ENCODE data around the gene ALCAM.

ALCAM gene

DNA sequence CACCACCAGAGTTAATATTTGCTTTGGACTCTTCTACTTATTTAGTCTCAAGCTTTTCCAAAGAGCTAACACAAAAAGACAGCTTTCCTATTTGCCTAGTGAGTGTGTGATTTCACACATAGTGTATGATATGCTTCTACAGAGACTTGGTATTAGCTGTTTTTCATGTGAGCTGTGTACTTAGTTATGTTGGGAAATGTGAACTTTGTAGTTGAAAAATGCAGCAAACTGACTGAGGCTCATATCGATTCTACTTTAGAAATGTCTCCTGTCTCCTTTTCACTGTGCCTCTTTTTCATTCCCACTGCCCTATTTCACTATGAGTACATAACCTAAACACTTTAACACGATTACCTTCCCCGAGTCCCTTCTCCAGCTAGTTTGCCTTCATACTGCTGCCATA, 136.5 kb downstream of the ALCAM start:
- Histone ChIP-seq H3K9me3 (ENCODE audit: control insufficient read depth, low read length) (no peaks in the 10 kb centered on the region), H3K36me3 (ENCODE audit: control insufficient read depth, insufficient read depth, low read length) (no peaks in the 10 kb centered on the region), H3K4me1 (ENCODE audit: control insufficient read depth, insufficient read depth, low read length) (peaks cover 13% of the 10 kb centered on the region), H3K27me3 (ENCODE audit: control insufficient read depth, insufficient read depth, low read length, poor library complexity, severe bottlenecking) (no peaks in the 10 kb centered on the region), H3K27ac (ENCODE audit: insufficient read depth, low read depth, low read length, poor library complexity, severe bottlenecking) (no peak overlapping the region), H3K4me3 (ENCODE audit: insufficient read depth, low read depth, low read length) (no peak overlapping the region)
- 90 to 91% methylated on average over 3 of the region's 3 CpGs for WGBS, 2 experiments

DNA sequence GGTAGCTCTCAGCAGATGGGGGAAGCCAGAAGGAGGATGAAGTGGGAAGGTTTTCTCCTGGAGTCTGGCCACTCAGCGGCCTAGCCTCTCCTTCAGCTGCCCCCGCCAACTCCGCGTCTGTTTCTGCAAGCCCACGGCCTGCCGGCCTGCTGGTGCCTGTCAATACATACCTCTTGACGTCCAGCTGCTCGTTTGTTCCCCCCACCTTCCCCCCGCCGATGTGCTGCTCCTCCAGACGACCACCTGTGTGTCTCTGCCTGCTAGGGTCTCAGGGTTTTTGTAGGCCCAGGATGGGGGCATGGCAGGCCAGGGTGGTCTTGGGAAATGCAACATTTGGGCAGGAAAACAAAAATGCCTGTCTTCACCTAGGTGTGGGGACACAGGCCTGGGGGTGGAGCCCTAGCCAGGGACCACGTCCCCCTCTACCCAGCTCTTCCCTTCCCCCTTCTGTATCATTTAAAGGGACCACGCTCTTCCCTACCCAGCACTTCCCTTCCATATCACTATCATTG, 137.8 kb downstream of the ALCAM start:
- Histone ChIP-seq H3K9me3 (ENCODE audit: control insufficient read depth, low read length) (no peaks in the 10 kb centered on the region), H3K27me3 (ENCODE audit: control insufficient read depth, insufficient read depth, low read length, poor library complexity, severe bottlenecking) (no peaks in the 10 kb centered on the region), H3K36me3 (ENCODE audit: control insufficient read depth, insufficient read depth, low read length) (no peaks in the 10 kb centered on the region), H3K4me1 (ENCODE audit: control insufficient read depth, insufficient read depth, low read length) (peaks cover 13% of the 10 kb centered on the region), H3K27ac (ENCODE audit: insufficient read depth, low read depth, low read length, poor library complexity, severe bottlenecking) (no peak overlapping the region), H3K4me3 (ENCODE audit: insufficient read depth, low read depth, low read length) (no peak overlapping the region)
- 62 to 70% methylated on average over 13 of the region's 13 CpGs for WGBS, 2 experiments

DNA sequence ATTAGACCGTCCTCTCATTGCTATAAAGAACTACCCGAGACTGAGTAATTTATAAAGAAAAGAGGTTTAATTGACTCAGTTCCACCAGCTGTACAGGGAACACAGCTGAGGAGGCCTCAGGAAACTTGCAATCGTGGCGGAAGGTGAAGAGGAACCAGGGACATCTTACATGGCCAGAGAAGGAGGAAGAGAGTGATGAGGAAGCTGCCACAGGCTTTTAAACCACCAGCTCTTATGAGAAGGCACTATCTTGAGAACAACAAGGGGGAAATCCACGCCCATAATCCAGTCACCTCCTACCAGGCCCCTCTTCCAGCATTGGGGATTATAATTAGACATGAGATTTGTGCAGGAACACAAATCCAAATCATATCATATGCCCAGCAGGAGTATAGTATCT, 138.5 kb downstream of the ALCAM start:
- 84 to 85% methylated on average over 5 of the region's 5 CpGs for WGBS, 2 experiments

DNA sequence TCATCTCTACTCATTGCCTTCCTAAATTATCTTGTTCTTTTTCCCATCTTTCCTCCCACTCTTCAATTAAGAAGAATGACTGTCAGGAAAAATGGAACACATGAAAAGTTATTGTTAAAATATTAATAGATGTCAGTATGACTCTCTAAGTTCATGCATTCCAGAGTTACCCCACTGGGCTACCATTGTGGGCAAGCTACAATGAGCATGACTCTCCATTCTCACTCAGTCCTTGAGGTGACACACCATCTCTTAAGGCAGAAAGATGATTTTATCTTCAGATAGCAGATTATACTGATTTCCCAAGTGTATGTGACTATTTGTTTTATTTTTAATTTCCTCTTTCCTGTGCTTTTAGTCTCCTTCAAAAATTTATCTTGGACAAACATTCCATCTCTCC, 144.3 kb downstream of the ALCAM start:
- H3K4me3 ChIP-seq (ENCODE audit: insufficient read depth, low read depth, low read length) = no peak overlapping the region
- no peaks in the 10 kb centered on the region for H3K36me3 ChIP-seq (ENCODE audit: control insufficient read depth, insufficient read depth, low read length)
- H3K27me3 ChIP-seq (ENCODE audit: control insufficient read depth, insufficient read depth, low read length, poor library complexity, severe bottlenecking) = no peaks in the 10 kb centered on the region
- peaks cover 3% of the 10 kb centered on the region for H3K4me1 ChIP-seq (ENCODE audit: control insufficient read depth, insufficient read depth, low read length)
- no peaks in the 10 kb centered on the region for H3K9me3 ChIP-seq (ENCODE audit: control insufficient read depth, low read length)
- H3K27ac ChIP-seq (ENCODE audit: insufficient read depth, low read depth, low read length, poor library complexity, severe bottlenecking) = no peak overlapping the region

More for the DNA sequence above, 138.5 kb downstream of the ALCAM start:
- Histone ChIP-seq H3K9me3 (ENCODE audit: control insufficient read depth, low read length) (no peaks in the 10 kb centered on the region), H3K27me3 (ENCODE audit: control insufficient read depth, insufficient read depth, low read length, poor library complexity, severe bottlenecking) (no peaks in the 10 kb centered on the region), H3K4me1 (ENCODE audit: control insufficient read depth, insufficient read depth, low read length) (peaks cover 13% of the 10 kb centered on the region), H3K4me3 (ENCODE audit: insufficient read depth, low read depth, low read length) (no peak overlapping the region), H3K27ac (ENCODE audit: insufficient read depth, low read depth, low read length, poor library complexity, severe bottlenecking) (no peak overlapping the region), H3K36me3 (ENCODE audit: control insufficient read depth, insufficient read depth, low read length) (no peaks in the 10 kb centered on the region)

DNA sequence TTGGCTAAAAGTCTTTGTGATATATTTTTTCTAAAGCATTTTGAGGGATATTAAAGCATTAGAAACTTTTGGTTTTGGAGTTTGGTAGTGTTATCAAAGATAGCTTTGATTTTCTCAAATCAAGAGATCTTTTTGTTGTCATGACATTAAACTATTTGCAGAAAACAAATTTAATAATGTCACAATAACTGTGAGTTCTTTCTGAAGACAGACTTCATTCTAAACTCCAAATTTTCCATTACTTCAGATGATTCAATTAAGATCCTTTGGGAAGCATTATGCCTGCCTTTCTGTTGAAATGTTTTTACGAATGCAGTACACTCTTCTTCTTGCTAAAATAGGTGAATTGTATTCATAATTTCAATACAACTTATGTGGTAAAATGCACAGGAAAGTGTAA, 145.4 kb downstream of the ALCAM start:
- no peak overlapping the region for H3K27ac ChIP-seq (ENCODE audit: insufficient read depth, low read depth, low read length, poor library complexity, severe bottlenecking)
- H3K36me3 ChIP-seq (ENCODE audit: control insufficient read depth, insufficient read depth, low read length) = no peaks in the 10 kb centered on the region
- no peaks in the 10 kb centered on the region for H3K9me3 ChIP-seq (ENCODE audit: control insufficient read depth, low read length)
- WGBS, 2 experiments = 100% methylated on average over 1 of the region's 1 CpG; no CpG with 5 or more reads in 1 of the 2 experiments
- peaks cover 3% of the 10 kb centered on the region for H3K4me1 ChIP-seq (ENCODE audit: control insufficient read depth, insufficient read depth, low read length)
- H3K27me3 ChIP-seq (ENCODE audit: control insufficient read depth, insufficient read depth, low read length, poor library complexity, severe bottlenecking) = no peaks in the 10 kb centered on the region
- no peak overlapping the region for H3K4me3 ChIP-seq (ENCODE audit: insufficient read depth, low read depth, low read length)

DNA sequence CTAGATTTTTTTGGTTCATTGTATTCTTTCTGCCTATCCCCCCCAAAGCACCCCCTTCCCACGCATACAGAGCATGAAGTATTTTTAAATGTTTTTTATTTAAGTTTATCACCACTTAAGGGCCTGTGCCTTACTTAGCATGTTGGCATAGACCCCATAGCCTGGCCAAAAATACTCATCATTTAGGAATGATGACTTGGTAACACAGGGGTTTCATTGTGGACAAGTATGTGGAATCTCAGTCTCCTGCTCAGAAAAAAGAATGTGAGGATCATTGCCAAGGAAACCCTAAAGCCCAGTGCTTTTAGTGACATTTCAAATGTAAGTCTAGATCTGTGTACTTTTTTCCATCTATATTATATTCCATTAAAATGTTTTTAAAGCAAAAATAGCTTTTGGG, 146.3 kb downstream of the ALCAM start:
- Histone ChIP-seq H3K9me3 (ENCODE audit: control insufficient read depth, low read length) (no peaks in the 10 kb centered on the region), H3K27ac (ENCODE audit: insufficient read depth, low read depth, low read length, poor library complexity, severe bottlenecking) (no peak overlapping the region), H3K27me3 (ENCODE audit: control insufficient read depth, insufficient read depth, low read length, poor library complexity, severe bottlenecking) (no peaks in the 10 kb centered on the region), H3K36me3 (ENCODE audit: control insufficient read depth, insufficient read depth, low read length) (no peaks in the 10 kb centered on the region), H3K4me3 (ENCODE audit: insufficient read depth, low read depth, low read length) (no peak overlapping the region), H3K4me1 (ENCODE audit: control insufficient read depth, insufficient read depth, low read length) (peaks cover 3% of the 10 kb centered on the region)
- WGBS, 2 experiments = no CpG with 5 or more reads among the region's 1 CpG

DNA sequence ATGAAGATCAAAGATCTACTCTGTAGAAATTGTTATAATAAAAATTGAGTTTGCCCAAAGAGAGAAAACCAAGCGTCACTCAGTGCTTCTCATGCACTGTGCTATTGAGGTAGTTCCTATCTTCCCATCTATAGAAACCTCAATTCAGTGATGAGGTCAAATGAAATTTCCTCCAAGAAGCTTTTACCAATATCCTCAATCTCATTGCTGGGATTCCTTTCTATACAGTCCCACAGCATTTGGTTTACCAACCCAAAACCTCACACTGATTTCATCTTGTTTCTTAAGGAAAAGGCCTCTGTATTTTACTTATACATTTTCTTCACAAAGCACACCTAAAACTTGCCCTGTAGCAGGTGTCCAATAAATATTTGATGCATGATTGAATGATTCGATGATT, 147.2 kb downstream of the ALCAM start:
- Histone ChIP-seq H3K36me3 (ENCODE audit: control insufficient read depth, insufficient read depth, low read length) (no peaks in the 10 kb centered on the region), H3K4me3 (ENCODE audit: insufficient read depth, low read depth, low read length) (no peak overlapping the region), H3K27me3 (ENCODE audit: control insufficient read depth, insufficient read depth, low read length, poor library complexity, severe bottlenecking) (no peaks in the 10 kb centered on the region), H3K4me1 (ENCODE audit: control insufficient read depth, insufficient read depth, low read length) (peaks cover 3% of the 10 kb centered on the region), H3K9me3 (ENCODE audit: control insufficient read depth, low read length) (no peaks in the 10 kb centered on the region), H3K27ac (ENCODE audit: insufficient read depth, low read depth, low read length, poor library complexity, severe bottlenecking) (no peak overlapping the region)
- WGBS, 2 experiments = 96 to 100% methylated on average over 2 of the region's 2 CpGs

DNA sequence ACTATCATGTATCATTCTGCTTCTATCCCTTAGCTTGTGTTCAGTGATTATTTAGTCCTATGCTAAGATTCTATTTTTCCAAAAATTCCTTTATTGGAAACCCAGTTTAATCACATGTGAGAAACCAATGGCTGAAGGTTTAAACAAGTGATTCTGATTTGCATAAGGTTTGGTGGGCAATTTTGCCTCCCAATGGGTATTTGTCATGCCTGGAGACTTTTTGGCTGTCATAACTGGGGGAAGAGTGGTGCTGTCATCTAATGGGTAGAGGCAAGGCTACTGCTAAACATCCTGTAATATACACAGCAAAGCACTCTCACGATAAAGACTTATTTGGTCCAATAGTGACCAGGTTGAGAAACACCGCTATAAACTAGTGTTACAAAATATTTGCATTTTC, 148.7 kb downstream of the ALCAM start:
- Histone ChIP-seq H3K4me1 (ENCODE audit: control insufficient read depth, insufficient read depth, low read length) (peaks cover 3% of the 10 kb centered on the region), H3K4me3 (ENCODE audit: insufficient read depth, low read depth, low read length) (no peak overlapping the region), H3K9me3 (ENCODE audit: control insufficient read depth, low read length) (no peaks in the 10 kb centered on the region), H3K27ac (ENCODE audit: insufficient read depth, low read depth, low read length, poor library complexity, severe bottlenecking) (no peak overlapping the region), H3K27me3 (ENCODE audit: control insufficient read depth, insufficient read depth, low read length, poor library complexity, severe bottlenecking) (no peaks in the 10 kb centered on the region), H3K36me3 (ENCODE audit: control insufficient read depth, insufficient read depth, low read length) (no peaks in the 10 kb centered on the region)
- 83% methylated on average over 1 of the region's 2 CpGs; no CpG with 5 or more reads in 1 of the 2 experiments for WGBS, 2 experiments

DNA sequence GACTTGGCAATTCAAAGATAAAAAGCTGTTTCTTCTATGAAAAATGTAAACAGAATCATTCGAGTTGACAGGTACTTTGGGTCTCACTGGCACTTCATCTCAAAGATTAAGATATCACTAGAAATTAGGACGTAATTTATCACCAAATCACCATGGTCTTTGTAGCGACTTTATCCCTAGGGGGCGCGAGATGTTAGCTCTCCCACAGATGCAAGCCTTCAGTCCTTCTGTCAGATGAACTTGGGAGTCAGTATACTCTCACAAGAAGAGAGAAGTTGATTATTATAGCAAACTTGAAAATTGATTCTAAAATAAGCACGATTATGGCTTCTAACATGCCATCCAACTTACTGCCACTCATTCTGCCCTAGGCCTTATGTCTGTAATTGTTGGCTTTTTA, 150.3 kb downstream of the ALCAM start:
- Histone ChIP-seq H3K9me3 (ENCODE audit: control insufficient read depth, low read length) (no peaks in the 10 kb centered on the region), H3K36me3 (ENCODE audit: control insufficient read depth, insufficient read depth, low read length) (no peaks in the 10 kb centered on the region), H3K4me1 (ENCODE audit: control insufficient read depth, insufficient read depth, low read length) (peaks cover 3% of the 10 kb centered on the region), H3K27ac (ENCODE audit: insufficient read depth, low read depth, low read length, poor library complexity, severe bottlenecking) (no peak overlapping the region), H3K4me3 (ENCODE audit: insufficient read depth, low read depth, low read length) (no peak overlapping the region), H3K27me3 (ENCODE audit: control insufficient read depth, insufficient read depth, low read length, poor library complexity, severe bottlenecking) (no peaks in the 10 kb centered on the region)
- WGBS, 2 experiments = 64 to 76% methylated on average over 5 to 6 of the region's 6 CpGs

DNA sequence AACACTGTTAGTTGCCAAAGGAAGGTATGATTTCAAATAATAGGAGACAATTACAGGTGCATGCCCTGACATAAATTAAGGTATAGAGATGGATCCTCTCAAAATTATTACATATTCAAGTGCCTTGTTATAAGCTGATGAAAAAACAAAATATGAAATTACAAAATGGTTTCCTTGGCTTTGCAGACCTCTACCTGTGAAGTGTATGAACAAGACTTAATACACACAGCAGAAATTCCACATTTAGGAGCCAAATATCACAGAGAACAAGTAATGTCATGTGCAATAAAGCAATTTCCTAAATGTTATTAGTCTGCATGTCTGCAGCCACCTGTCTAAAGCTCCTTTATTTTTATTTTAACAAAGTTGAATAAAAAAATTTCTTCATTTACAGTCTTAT, 151.5 kb downstream of the ALCAM start:
- Histone ChIP-seq H3K4me3 (ENCODE audit: insufficient read depth, low read depth, low read length) (no peak overlapping the region), H3K4me1 (ENCODE audit: control insufficient read depth, insufficient read depth, low read length) (peaks cover 3% of the 10 kb centered on the region), H3K9me3 (ENCODE audit: control insufficient read depth, low read length) (no peaks in the 10 kb centered on the region)

DNA sequence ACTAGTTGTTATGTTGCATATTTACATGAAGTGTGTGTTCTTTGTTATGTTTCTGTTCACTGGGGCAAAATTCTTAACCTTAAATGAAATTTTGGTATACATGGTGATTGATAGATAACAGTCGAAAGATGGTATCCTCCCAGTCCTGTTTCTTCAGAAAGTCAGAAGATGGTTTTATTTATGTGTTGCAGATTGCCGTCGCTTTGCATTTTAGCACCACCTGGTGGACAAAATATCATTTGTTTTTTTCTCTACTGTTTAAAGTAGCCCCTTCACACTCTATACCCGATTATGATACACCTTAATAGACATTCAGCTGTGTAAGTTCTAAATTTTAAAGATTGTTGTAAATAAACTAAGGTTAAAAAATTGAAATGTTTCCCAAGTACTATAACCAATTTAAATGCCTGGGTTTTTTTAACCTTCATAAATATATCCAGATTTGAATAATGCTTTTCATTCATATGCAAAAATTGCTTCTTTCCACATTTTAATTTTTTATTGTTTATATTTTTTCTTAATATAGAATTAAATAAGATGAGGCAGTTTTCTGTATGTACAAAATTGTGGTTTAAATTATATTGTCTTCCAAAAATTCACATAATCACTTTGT, 152.2 kb downstream of the ALCAM start:
- Histone ChIP-seq H3K27ac (ENCODE audit: insufficient read depth, low read depth, low read length, poor library complexity, severe bottlenecking) (no peak overlapping the region), H3K4me1 (ENCODE audit: control insufficient read depth, insufficient read depth, low read length) (peaks cover 1% of the 10 kb centered on the region), H3K36me3 (ENCODE audit: control insufficient read depth, insufficient read depth, low read length) (no peaks in the 10 kb centered on the region), H3K4me3 (ENCODE audit: insufficient read depth, low read depth, low read length) (no peak overlapping the region), H3K9me3 (ENCODE audit: control insufficient read depth, low read length) (no peaks in the 10 kb centered on the region), H3K27me3 (ENCODE audit: control insufficient read depth, insufficient read depth, low read length, poor library complexity, severe bottlenecking) (no peaks in the 10 kb centered on the region)
- 27 to 67% methylated on average over 1 to 3 of the region's 4 CpGs for WGBS, 2 experiments

More for the DNA sequence above, 151.5 kb downstream of the ALCAM start:
- H3K27ac ChIP-seq (ENCODE audit: insufficient read depth, low read depth, low read length, poor library complexity, severe bottlenecking) = no peak overlapping the region
- no peaks in the 10 kb centered on the region for H3K36me3 ChIP-seq (ENCODE audit: control insufficient read depth, insufficient read depth, low read length)
- H3K27me3 ChIP-seq (ENCODE audit: control insufficient read depth, insufficient read depth, low read length, poor library complexity, severe bottlenecking) = no peaks in the 10 kb centered on the region
